NCI-H774 (cell line): Measurements from ENCODE around the gene ZFP91.

ENCODE experiments used
- DNase-seq: peaks from one replicate; lab custom pipeline; 2025; lab: John Stamatoyannopoulos, UW

Gene ZFP91

GRCh38 chr11:58631378-58631777, 52.5 kb downstream of the ZFP91 start:
- DNase-seq: no peak

GRCh38 chr11:58632510-58632909, 53.6 kb downstream of the ZFP91 start:
- no peak for DNase-seq

- DNase-seq: no peak
These were observed 57.7 kb downstream of the ZFP91 start for GRCh38 chr11:58636587-58636986.

- no peak for DNase-seq
These were observed 58.5 kb downstream of the ZFP91 start for GRCh38 chr11:58637371-58637770.

GRCh38 chr11:58639103-58639502, 60.2 kb downstream of the ZFP91 start:
- no peak for DNase-seq

GRCh38 chr11:58639669-58640068, 60.8 kb downstream of the ZFP91 start:
- no peak for DNase-seq

GRCh38 chr11:58640386-58641023, 61.6 kb downstream of the ZFP91 start:
- DNase-seq: no peak

GRCh38 chr11:58641341-58641740, 62.5 kb downstream of the ZFP91 start:
- no peak for DNase-seq

- no peak for DNase-seq
These were observed 63.1 kb downstream of the ZFP91 start for GRCh38 chr11:58641803-58642581.

GRCh38 chr11:58645854-58646253, 67.0 kb downstream of the ZFP91 start:
- no peak for DNase-seq

- no peak for DNase-seq
These were observed 68.4 kb downstream of the ZFP91 start for GRCh38 chr11:58647141-58647699.

GRCh38 chr11:58647866-58648265, 69.0 kb downstream of the ZFP91 start:
- DNase-seq: no peak

GRCh38 chr11:58649623-58650022, 70.8 kb downstream of the ZFP91 start:
- DNase-seq: no peak

- DNase-seq: no peak
These were observed 71.6 kb downstream of the ZFP91 start for GRCh38 chr11:58650496-58650895.

- DNase-seq: no peak
These were observed 73.9 kb downstream of the ZFP91 start for GRCh38 chr11:58652726-58653280.

- DNase-seq: peak; percentile 55
These were observed 75.4 kb downstream of the ZFP91 start for GRCh38 chr11:58654079-58654907.

- no peak for DNase-seq
These were observed 76.0 kb downstream of the ZFP91 start for GRCh38 chr11:58654908-58655296.

GRCh38 chr11:58656348-58656747, 77.5 kb downstream of the ZFP91 start:
- no peak for DNase-seq

GRCh38 chr11:58658623-58659022, 79.8 kb downstream of the ZFP91 start:
- no peak for DNase-seq

- no peak for DNase-seq
These were observed 80.5 kb downstream of the ZFP91 start for GRCh38 chr11:58659404-58659803.

GRCh38 chr11:58659910-58660570, 81.2 kb downstream of the ZFP91 start:
- DNase-seq: no peak
